22Rv1 (cell line): ENCODE results near the gene BMP4.

Experiments used
- CTCF ChIP-seq: fragments of 450-650 bp; IDR thresholded peaks from 2 replicates; pipeline ENCODE4 v1.5.1; 2017; ENCODE audit warnings: mild to moderate bottlenecking
- ZFX ChIP-seq: fragments of 450-650 bp; IDR thresholded peaks from 2 replicates; pipeline ENCODE4 v1.6.1; 2017; ENCODE audit warnings: antibody characterized with exemption, borderline replicate concordance

- TF ChIP-seq CTCF (no peak), ZFX (no peak)
These were observed 12.1 kb upstream of the BMP4 start for GRCh38 chr14:53968726-53969125.
